HG03354 (cell line): Measurements from ENCODE around the gene LONP2.
"Not testable (repeated sequence)": the region's sequence is repeated elsewhere in the genome, so short reads cannot be mapped to it uniquely, and the experiment has no call there.

ENCODE experiments used
- ATAC-seq: cut with Tn5 transposase; IDR thresholded peaks from one replicate; pipeline ENCODE4 v1.9.1; 2021; ENCODE audit warnings: mild to moderate bottlenecking; ENCODE audit not compliant: unreplicated experiment, poor library complexity, severe bottlenecking

The LONP2 gene

DNA sequence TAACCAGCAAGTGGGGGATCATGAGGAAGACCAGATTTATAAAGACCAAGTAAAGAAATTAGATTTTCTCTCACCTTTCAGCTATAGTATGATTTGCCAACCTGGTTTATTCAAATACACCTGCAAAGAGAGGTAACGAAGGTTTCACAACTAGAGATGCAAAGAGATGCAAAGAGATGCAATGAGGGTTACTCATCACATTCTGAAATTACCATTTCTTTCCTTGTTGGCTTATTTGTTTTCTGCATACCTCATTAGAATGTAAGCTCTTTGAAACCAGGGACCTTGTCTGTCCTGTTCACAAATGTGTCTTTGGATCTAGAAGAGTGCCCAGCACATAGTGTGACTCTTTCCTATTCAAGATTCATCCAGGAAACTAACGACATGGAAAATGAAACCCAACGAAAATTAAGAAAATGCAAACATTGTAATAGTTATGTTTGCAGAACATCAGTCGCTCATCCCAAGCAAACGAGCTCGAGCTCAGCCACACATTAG is 9.0 kb upstream of the LONP2 start:
- no peak for ATAC-seq

- ATAC-seq, result no peak
Measured at GRCh38 chr16:48235556-48236136, 8.5 kb upstream of the LONP2 start.

- no peak for ATAC-seq
Measured at GRCh38 chr16:48236286-48236685, 7.8 kb upstream of the LONP2 start.

DNA sequence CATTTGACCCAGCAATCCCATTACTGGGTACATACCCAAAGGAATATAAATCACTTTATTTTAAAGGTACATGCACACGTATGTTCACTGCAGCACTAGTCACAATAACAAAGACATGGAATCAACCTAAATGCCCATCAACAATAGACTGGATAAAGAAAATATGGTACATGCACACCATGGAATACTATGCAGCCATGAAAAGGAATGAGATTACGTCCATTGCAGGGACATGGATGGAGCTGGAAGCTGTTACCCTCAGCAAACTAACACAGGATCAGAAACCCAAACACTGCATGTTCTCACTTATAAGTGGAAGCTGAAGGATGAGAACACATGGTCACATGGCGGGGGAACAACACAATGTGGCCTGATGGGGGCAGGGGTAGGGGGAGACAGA is 4.0 kb upstream of the LONP2 start:
- not testable (repeated sequence) for ATAC-seq

DNA sequence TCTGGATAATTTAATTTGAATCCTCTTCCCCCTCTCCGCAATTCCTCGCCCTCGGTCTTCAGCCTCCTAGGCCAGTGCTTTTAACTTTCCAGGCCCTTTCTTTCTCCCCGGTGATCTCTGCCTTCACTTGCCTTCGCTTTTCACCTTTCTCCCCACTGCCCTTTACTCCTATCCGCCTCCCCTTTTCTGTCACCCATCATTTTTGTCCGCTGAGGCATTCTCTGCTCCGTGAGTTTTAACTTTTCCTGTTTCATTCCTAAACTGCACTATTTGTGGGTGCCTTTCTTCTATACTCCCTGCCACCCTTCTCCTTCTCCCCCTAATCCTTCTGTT is 729 bp downstream of the LONP2 start:
- no peak for ATAC-seq

DNA sequence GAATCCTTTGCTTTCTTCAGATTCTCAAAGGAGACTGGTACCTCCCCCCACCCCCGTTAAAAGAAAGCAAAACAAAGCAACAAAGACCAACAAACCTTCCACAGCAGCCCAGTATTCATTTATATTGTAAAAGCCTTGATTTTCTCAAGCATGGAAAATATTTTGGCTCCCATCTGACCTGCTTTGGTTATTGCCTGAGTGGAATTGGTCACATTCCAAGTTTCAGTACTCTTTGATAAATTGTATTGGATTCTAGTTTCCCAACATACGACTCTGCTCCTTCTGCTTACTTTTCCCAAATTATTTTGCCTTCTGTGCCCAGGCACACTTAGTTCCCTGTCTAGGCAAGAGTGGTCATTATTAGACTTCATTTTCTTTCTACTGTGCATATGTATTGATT is 2.0 kb downstream of the LONP2 start:
- no peak for ATAC-seq

- ATAC-seq, result no peak
Measured at GRCh38 chr16:48247311-48247710, 3.2 kb downstream of the LONP2 start, which contains the start of gene ABCC11. TSS of gene ABCC11 (minus strand) at chr16:48247539. CDS start at chr16:48231921, 15,618 bp downstream.

DNA sequence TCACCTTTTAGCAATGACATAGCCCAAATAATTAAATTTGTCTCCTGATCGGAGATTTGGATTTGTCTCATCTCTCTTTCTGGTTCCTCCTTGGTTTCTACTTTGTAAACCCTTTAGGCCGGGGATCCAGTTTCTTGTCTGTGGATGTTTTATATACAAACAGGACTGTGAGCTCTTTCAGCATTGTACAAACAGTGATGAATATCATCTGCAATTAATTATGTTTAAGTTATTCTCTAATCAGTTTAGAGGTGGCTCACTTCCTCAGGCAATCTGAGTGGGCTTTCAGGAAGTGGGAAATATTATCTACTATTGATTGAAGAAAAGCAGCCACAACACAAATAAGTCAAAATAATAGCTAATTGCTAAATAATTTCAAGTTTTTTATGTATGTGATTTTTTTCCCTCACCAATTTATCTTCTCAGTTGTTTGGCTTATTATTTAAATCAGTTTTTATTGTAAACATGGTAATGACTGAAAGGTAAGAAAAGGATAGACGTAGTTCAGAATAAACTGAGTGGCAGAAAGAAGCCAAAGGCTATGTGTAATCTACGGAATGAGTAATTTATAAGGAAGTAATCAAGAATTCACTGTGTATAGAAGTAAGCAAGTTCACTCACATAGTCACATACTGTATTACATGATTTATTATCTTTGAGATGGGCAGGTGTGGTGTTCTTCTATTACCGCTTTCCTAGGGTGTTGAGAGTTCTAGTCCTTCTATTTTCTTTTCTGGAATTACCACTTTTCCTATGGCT is 6.6 kb downstream of the LONP2 start:
- no peak for ATAC-seq

DNA sequence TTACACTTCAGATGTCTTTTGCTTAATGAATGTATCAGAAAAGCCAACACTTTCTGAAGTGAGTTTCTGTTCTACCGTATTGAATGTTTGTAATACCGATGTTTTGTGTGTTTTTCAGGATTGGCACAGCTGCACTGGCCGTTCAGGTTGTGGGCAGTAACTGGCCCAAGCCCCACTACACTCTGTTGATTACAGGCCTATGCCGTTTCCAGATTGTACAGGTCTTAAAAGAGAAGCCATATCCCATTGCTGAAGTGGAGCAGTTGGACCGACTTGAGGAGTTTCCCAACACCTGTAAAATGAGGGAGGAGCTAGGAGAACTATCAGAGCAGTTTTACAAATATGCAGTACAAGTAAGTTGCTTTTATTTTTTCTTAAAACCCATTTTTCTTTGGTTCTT is 7.9 kb downstream of the LONP2 start:
- no peak for ATAC-seq

DNA sequence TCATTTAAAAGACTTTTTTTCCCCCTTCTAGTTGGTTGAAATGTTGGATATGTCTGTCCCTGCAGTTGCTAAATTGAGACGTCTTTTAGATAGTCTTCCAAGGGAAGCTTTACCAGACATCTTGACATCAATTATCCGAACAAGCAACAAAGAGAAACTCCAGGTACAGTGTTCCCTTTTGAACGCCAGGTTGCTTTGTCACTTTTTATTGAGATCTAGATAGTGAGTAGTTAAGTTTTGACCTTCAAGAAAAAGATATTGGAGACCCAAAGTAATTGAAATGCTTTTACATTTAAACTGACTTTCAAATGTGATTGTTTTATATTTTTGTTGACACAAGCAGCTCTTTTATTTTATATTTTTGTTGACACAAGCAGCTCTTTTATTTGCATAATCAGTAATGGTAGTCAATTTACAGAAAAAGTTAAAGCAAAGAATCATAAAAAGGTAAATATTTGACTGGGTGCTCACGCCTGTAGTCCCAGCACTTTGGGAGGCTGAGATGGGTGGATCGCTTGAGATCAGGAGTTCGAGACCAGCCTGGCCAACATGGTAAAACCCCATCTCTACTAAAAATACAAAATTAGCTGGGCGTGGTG is 12.6 kb downstream of the LONP2 start:
- no peak for ATAC-seq

- ATAC-seq, result no peak
Measured at GRCh38 chr16:48261569-48261968, 17.5 kb downstream of the LONP2 start.

- no peak for ATAC-seq
Measured at GRCh38 chr16:48262631-48263030, 18.5 kb downstream of the LONP2 start.

DNA sequence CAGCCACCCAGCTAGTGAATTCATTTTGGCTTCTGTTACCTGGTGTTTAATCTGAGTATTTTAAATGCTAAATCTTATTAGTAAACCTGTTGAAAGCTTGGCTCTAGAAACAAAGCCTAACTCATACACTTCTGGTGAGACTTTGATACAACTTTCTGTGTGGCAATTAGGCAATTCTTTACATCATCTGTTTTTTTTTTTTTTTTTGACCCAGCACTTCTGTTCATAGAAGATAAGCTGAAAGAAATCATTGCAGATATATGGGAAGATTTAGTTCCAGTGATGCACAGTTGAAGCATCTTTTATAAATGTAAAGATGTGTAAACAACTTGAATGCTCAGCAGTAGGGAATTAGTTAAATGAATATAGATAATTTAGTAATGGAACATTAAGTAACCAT is 24.9 kb downstream of the LONP2 start:
- ATAC-seq, result no peak

DNA sequence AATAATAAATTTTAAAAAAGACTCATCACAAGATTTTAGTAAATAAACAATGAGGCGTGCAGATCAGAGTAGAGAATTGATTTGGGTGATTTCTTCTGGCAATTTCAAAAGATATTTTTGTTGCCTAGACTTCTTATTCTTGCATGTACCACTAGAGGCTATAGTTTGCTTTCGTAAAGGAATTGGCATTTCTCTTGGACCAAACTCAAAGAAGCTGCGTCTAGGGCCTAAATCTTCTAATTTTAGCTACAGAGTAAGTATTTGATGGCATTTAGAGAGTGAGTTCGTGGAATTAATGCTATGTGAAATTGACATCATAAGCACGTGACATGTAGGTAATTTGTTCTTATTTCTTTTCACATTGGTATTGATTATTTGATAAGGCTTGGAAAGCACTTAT is 27.6 kb downstream of the LONP2 start:
- no peak for ATAC-seq

GRCh38 chr16:48272837-48273421 is 28.8 kb downstream of the LONP2 start:
- no peak for ATAC-seq

DNA sequence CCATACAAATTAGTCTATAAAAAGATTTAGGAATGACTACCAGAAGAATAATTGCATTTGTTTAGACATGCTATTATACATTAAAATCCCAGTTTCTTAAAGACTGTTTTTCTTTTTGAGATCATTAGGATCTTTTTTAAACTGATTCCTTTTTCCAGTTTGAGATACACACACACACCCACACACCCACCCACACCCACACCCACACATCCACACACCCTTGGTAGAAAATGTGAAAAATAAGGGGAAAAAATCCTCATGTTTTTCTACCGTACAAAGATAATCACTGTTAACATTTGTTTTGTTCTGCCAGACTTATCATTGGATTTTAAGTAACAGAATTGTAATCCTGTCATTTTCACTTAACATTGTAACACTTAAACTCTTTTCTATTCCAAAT is 30.4 kb downstream of the LONP2 start:
- ATAC-seq, result no peak

GRCh38 chr16:48276102-48276501 is 32.0 kb downstream of the LONP2 start:
- no peak for ATAC-seq

DNA sequence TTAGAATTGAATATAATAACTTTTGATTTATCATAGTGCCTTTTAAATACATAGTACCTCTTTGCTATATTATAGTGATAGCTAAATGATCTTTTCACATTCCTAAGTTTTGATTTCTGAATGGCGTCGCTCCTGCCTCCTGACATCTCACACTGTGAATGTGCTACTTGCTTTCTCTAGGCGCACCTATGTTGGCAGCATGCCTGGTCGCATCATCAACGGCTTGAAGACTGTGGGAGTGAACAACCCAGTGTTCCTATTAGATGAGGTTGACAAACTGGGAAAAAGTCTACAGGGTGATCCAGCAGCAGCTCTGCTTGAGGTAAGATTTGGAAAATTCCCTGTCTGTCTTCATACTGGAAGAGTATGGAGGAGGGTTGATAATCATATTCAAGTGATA is 33.1 kb downstream of the LONP2 start:
- no peak for ATAC-seq

- ATAC-seq, result no peak
Measured at GRCh38 chr16:48279199-48279598, 35.1 kb downstream of the LONP2 start.

DNA sequence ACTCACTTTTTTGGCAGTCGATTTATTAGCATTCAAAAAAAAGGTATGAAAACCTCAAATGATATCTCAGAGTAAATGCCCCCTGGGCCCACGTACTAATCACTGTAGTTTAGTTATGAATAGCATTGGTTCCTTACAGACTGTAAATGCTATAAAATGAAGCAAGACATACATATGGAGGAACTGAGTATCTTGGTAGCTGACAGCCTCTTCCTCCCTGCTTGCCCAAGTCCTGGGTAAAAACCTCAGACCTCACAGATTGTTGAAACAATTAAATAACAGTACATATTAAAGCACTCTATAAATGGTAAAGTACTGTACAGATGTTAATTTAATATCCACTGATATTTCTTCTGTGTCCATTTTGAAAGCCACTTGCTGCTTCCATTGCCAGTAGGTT is 36.4 kb downstream of the LONP2 start:
- ATAC-seq, result no peak
